NOMO-1 treated with dmso at 0.1 percent for 144 hours (cell line): ENCODE data around the gene HSFY2.
"Not testable (repeated sequence)": the region's sequence is repeated elsewhere in the genome, so short reads cannot be mapped to it uniquely, and the experiment has no call there.

ENCODE experiments used
- DNase-seq: peaks from one replicate; lab custom pipeline; 2025; ENCODE audit not compliant: unreplicated experiment; lab: John Stamatoyannopoulos, UW

Gene HSFY2, protein sequence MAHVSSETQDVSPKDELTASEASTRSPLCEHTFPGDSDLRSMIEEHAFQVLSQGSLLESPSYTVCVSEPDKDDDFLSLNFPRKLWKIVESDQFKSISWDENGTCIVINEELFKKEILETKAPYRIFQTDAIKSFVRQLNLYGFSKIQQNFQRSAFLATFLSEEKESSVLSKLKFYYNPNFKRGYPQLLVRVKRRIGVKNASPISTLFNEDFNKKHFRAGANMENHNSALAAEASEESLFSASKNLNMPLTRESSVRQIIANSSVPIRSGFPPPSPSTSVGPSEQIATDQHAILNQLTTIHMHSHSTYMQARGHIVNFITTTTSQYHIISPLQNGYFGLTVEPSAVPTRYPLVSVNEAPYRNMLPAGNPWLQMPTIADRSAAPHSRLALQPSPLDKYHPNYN

DNA sequence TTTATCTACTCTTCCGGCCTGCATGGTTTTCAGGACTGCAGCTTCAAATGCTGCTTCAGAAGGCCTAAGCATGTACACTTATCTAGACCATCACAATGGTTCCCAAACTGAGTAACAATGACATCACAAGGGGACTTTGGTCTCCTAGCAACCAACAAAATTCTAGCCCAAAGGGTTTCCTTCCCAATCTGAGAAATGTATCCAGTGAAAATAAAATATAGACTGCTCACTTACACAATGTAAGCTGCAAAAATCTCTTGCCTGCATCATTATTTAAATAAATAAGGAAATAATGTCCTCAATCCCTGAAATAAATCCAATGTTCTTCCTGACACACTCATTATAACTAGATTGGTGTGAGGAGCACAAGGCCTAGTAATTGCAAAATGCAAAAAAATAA, at the start of gene HSFY2:
TSS of gene HSFY2 (minus strand) at position 101 of the 400 bp plus-strand sequence. CDS start 117 bp downstream, outside the sequence.
- not testable (repeated sequence) for DNase-seq

DNA sequence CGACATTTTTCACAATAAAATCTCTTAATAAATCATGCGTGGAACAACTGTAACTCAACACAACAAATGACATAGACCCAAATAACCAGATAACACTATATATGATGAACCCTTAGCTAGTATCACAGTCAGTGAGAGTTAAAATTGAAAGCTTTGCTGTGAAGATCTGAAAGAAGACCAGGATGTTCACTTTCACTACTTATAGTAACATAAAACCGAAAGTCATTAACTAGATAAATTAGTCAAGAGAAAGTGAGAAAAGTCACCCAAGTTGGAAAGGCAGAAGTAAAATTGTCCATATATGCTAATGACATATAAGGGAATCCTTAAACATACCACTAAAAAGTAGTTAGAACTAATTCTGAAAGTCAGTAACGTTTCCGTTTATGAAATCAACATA, 42.2 kb upstream of the HSFY2 start:
- DNase-seq = not testable (repeated sequence)

DNA sequence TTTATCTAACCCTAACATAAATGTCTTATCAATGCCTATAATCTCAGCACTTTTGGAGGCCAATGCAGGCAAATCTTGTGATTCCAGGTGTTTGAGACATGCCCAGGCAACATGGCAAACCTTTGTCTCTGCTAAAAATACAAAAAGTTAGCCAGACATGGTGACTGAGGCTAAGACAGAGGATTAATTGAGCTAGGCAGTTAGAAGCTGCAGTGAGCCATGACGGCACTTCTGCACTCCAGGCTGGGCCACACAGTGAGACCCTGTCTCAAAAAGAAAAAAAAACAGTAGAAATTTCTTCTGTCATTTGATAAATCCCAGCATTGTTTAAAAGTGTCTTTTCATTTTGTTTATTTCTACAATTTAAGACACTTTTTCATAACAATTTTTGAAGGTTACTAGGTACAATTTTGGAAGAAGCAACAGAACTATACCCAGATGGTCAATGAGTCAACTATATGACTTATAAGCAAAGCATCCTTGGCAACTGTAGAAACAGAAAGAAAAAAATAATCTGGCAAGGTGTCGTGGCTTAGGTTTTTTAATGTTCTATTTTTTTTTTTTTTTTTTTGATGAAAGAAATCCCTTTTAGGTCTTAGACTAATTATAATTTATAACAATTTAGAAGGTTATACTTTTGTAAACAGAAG, 15.3 kb upstream of the HSFY2 start:
- not testable (repeated sequence) for DNase-seq

DNA sequence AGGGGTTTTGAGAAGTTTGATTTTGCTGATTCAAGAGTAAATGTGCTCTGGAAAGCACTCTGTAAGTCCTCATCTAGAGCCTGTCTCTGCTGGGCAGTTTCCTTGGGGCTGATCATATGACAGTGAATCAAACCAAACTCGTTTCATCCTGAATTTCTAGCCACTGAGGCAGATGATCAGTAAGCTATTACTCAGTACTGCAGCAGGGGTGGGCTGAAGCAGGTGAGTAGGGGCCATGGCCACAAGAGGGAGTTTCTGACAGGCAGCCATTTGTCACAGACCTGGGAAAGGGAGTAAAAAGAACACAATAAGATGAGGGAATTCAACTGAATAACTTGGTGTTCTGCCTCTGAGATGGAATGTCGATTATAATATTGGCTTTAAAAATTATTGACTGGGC, 19.5 kb downstream of the HSFY2 start:
- not testable (repeated sequence) for DNase-seq

DNA sequence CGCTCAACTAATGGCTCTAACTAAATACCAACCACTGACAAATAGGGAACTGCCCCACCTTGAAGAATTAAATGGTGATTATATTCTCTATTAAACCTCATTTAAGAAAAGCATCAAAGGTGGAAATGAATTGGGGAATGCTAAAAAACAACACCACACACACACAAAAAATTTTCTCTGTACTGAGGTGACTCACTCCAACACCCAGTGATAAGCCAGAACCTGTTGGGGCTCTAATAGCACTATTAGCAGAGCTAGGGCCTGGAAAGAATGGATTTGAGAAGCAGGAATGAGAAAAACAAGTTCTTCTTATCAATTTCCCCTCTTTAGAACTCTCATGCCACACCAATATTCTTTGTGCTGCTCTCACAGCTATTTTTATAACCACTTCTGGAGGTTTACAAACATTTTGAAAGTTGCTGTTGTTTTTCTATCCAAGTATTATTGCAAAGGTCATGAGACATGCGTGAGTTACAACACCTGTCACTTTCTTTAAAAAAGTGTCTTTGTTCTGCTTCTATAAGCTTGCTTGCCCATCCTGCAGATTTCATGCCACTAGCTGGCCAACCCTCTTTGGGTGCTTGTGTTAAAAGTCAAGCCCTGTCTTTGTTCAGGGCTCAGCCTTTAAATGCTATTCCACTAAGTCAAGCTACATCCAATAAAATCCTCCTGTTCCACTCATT, 20.3 kb downstream of the HSFY2 start:
- not testable (repeated sequence) for DNase-seq

DNA sequence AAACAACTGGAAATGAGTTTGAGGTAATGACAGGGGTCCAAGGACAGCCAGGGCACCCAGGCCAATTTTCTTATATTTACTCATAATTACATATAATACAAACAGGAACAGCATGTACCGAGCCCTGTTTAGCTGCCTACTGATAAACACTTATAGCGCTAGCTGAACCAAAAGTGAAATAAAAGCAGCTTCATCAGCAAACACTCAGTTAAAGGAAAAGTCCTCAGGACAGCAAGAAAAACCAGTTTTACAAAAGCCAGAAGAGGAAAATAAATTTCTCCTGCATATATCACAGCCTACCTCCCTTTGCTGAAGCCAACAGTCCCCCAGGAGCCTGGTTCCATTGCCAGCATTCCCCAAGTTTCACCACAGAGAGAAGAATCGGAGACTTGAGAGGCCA, 49.8 kb downstream of the HSFY2 start:
- not testable (repeated sequence) for DNase-seq
